Activated CD8-positive, alpha-beta memory T cell treated with anti-CD3 and anti-CD28 coated beads for 36 hours (primary cell): ENCODE measurements around the gene AOAH. TPM values are rescaled to one million over a fixed set of nuclear protein-coding genes. Genes with fewer than 3 reads are reported as not detected.

Experiments used
- CTCF ChIA-PET: fragments of 350-600 bp; sonication (Branson Sonifier 250); formaldehyde crosslinking; loops from one replicate; lab custom pipeline; 2021; ENCODE audit warnings: antibody characterized with exemption; lab: Charles Lee
- POLR2A ChIA-PET: fragments of 350-600 bp; sonication (Branson Sonifier 250); formaldehyde crosslinking; loops from one replicate; lab custom pipeline; 2021; ENCODE audit warnings: antibody characterized with exemption; lab: Charles Lee
- total RNA-seq, 2 experiments: library from RNA; stranded (reverse); gene quantifications; one replicate each; pipeline ENCODE4 v1.2.3, GENCODE V29; 2021

The AOAH gene
- total RNA-seq, 2 experiments from 2014 or later = 17.4 to 22.5 TPM

DNA sequence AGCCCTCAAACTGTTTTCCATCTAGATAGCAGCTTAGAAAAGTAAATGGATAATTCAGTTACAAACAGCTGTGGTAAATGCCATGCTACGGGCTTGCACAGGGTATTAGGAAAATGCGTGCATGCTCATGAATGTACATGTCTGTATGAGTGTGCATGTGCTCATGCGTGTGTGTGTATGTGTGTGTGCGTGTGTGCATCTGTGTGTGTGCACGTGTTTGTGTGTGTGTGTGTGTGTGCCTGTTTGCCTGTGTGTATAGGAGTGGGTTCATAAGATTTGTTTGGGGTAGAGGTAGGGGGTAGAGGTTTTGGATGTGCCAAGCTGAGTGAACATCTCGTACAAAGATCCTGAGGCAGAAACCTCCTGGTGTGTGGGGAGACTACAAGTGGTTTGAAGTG lies 52.9 kb downstream of the AOAH start:
- POLR2A ChIA-PET = no interaction called here

DNA sequence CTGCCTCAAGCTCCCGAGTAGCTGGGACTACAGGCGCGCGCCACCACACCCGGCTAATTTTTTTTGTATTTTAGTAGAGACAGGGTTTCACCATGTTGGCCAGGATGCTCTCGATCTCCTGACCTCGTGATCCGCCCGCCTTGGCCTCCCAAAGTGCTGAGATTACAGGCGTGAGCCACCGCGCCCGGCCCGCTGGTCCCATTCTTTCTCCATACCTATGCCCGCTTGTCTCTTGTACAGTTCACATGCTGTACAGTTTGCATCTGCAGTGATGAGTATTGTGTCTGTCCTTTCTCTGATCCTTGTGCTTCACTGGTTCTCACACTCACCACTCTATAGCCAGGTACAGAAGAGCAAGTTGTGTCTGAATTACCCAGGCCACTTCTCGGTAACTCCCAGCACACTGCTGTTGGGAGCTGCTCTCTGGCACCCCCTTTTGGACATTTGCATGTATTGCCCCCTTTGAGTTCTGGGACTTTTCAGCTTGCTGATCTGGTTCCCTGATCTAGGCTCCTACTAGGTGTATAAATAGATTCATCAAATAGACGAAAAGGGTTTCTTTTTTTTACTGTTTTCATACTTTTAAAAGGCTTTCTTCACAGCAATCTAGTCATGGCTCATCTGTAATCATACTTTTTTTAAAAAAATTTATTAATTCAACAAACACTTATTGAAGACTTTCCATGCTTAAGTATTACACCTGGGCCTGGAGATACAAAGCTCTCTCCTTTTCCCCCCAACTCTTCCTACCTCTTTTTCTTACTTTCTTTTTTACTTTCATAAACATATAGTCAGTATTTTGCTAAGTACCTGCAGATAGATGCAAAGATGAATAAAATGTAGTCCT lies 53.5 kb downstream of the AOAH start:
- POLR2A ChIA-PET = interaction anchor here (1.5 kb wide), 1 partner anchor 56 kb away, joined by 10 read pairs; no protein-coding TSS in a partner anchor

More for the DNA sequence above, 52.9 kb downstream of the AOAH start:
- CTCF ChIA-PET = interaction anchor here (0.7 to 4.9 kb wide), 13 partner anchors 10 to 511 kb away, joined by 3 to 29 read pairs (median 3); no protein-coding TSS in a partner anchor

DNA sequence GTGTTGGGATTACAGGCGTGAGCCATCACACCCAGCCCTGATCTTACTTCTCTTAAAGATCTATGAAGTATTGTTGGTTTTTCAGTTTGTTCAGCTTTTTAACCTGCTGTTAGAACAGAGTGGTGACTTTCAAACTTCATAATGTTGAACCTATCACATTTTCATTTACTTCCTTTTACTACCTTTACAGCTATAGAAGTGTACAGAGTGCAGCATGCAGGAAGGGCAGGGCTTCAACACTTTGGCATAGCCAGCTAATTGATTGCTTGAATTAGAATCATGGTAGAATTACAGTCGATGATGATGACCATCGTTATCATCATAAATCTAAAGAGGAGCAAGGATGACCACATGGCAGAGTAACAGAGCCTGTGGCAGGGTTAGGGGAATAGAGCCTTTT lies 55.5 kb downstream of the AOAH start:
- CTCF ChIA-PET = interaction anchor here (0.8 to 4.9 kb wide), 3 partner anchors 23 to 180 kb away, joined by 3 to 29 read pairs (median 3); no protein-coding TSS in a partner anchor
- POLR2A ChIA-PET = no interaction called here

More for the DNA sequence above, 53.5 kb downstream of the AOAH start:
- CTCF ChIA-PET = interaction anchor here (0.7 to 4.9 kb wide), 15 partner anchors 11 to 511 kb away, joined by 3 to 29 read pairs (median 3); no protein-coding TSS in a partner anchor

DNA sequence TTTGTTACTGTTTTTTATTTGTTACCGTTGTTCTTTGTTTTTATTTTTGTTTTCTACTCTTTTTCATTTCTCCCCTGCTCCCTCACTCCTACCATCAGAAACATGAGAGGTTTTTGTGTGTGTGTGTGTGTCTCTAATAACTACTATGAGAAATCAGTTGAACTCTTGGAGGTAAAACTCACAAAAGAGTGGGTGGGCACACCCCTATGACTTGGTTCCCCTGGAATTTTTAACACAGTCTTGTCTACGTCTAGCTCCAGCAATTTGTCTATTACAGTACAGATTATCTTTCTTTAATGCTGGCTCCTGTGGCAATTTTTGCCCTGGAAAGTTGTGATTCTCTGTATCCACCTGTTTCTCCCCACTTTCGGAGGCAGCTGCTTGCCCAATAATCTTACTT lies 56.2 kb downstream of the AOAH start:
- ChIA-PET CTCF (interaction anchor here (1.0 kb wide), 1 partner anchor 66 kb away, joined by 3 read pairs; no protein-coding TSS in a partner anchor), POLR2A (no interaction called here)

DNA sequence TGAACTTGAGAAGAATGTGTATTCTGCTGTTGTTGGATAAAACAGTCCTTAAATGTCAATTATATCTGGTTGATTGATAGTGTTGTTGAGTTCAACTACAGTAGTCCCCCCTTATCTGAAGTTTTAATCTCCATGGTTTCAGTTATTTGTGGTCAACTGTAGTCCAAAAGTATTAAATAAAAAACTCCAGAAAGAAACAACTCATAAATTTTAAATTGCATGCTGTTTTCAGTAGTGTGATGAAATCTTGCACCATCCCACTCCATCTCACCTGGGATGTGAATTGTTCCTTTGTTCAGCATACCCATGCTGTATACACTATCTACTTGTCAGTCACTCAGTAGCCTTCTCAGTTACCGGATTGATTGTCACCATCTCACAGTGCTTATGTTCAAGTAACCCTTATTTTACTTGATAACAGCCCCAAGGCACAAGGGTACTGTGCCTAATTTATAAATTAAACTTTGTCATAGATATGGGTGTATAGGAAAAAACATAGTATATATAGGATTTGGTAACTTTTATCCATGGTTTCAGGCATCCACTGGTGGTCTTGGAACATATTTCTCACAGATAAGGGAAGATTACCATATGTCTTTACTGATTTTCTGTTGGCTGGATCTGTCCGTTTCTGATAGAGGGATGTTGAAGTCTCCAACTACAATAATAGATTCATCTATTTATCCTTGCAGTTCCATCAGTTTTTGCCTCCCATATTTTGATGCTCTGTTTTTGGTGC lies 57.1 kb downstream of the AOAH start:
- ChIA-PET CTCF (no interaction called here), POLR2A (no interaction called here)

DNA sequence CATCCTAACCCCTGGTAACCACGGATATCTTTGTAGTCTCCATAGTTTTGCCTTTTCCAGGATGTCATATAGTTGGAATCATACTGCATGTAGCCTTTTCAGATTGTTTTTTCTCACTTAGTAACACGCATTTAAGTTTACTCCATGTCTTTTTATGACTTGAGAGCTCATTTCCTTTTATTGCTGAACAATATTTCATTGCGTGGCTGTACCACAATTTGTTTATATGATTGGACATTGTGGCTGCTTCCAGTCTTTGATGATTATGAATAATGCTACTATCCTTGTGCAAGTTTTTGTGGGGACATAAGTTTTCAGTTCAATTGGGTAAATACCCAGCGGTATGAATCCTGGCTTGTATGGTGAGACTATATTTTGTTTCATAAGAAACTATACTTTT lies 60.8 kb downstream of the AOAH start:
- POLR2A ChIA-PET = no interaction called here

DNA sequence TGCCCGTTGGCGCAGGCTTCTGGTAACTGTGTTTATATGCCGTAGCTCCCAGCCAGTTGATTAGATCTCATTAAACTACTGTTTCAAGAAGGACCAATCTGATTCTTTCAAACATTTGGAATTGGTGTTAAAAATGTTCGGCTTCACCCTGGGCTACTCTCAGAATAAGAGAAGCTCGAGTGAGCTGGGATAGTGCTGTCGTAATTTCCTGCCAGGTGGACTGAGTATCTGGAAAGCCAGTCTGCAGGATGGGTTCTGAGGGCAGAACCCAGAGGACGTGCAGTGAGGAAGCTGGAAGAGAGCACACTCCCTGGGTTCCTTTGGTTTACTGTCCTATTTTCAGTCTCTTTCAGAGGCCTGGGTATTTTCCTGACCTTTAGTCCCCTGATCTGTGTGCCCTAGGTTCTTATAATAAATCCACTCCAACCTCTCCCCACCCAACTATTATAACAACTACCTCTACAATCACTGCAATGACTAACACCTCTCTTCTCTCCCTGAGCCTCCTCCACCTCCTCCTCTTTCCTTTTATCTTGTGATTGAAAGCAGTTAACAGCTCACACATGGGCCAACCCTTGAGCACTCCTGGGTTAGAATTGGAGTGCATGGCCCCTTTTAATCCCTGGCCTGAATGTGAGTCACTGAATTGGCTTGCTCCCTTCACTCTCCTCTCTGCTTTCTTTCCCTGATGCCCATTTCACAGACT lies 63.0 kb downstream of the AOAH start:
- CTCF ChIA-PET = no interaction called here

More for the DNA sequence above, 60.8 kb downstream of the AOAH start:
- CTCF ChIA-PET = no interaction called here

DNA sequence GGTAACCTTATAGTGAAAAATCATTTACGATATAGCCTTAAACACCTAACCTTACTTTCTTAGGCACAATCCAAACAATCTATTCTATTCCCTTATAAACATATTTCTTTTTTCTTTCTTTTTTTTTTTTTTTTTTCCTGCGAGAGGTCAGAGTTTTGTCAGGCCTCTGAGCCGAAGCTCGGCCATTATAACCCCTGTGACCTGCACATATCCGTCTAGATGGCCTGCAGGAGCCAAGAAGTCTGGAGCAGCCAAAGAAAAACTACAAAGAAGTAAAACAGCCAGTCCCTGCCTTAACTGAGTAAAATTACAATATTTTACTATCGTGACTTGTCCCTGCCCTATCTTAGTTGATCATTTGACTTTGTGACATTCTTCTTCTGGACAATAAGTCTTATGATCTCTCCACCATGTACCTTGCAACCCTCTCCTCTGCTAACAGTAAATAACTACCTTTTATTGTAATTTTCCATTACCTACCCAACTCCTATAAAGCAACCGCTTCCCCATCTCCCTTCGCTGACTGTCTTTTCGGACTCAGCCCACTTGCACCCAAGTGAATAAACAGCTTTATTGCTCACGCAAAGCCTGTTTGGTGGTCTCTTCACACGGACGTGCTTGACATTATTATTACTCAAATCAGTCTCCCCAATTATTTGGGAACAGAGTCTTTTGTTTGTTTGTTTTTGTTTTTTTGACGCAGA lies 64.5 kb downstream of the AOAH start:
- ChIA-PET POLR2A (no interaction called here), CTCF (interaction anchor here (2.7 kb wide), 1 partner anchor 11 kb away, joined by 14 read pairs; no protein-coding TSS in a partner anchor)

More for the DNA sequence above, 63.0 kb downstream of the AOAH start:
- POLR2A ChIA-PET = interaction anchor here (0.6 kb wide), 1 partner anchor 95 kb away, joined by 3 read pairs; no protein-coding TSS in a partner anchor

DNA sequence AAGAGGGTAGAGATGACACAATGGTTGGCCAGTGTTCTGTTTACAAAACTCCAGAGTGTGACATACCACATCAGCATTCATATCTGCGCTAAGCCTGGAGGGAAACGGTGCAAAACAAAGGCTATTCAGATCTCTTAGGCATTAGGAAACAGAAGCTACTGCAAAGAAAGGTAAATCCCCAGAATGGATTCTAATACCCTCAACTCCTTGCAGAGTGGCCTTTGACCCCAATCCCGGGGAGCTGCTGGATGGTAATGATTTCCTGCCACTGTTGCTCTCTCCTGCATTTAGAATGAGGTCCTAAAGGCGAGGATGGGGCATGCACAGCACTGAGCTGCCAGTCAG lies 65.2 kb downstream of the AOAH start:
- POLR2A ChIA-PET = no interaction called here

DNA sequence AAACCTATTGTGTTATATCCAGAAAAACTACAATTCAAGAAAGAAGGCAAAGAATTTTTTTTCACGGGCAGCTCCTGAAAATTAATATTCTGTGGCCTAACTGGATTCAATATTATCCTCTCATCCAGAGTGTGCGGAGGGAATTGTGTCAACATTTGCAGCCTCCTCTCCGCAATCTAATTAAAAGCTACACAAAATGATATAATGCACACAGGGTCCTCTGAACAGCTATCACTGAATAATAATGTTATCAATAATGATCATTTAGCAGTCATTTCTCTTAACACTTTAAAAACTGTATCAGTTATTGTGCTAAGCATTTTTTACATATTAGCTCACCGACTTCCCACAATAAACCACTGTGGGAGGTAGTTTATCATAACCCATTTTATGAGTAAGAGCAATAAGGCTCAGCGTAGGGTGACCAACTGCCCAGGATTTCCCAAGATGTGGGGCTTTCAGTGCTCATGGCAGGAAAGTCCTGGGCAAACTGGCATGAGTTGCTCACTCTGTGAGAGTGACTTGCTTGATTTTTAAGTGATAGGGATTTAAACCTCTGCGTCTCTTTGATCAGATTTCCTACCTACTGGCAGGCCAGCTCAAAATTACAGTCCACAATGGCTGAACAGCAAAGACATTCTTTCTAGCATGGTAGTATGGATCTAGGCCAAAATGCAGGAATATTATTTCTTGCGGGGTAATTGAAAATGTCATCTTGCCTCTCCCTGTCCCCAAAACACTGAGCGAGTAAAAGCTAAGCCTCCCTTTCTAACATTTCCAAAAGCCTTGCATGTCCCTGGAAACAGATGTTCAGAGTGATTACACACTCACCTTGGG lies 65.7 kb downstream of the AOAH start:
- ChIA-PET CTCF (interaction anchor here (0.6 to 2.7 kb wide), 4 partner anchors 12 to 263 kb away, joined by 3 to 14 read pairs (median 4); no protein-coding TSS in a partner anchor), POLR2A (no interaction called here)

More for the DNA sequence above, 65.2 kb downstream of the AOAH start:
- CTCF ChIA-PET = interaction anchor here (1.1 to 2.7 kb wide), 2 partner anchors 11 to 183 kb away, joined by 3 to 14 read pairs; no protein-coding TSS in a partner anchor

DNA sequence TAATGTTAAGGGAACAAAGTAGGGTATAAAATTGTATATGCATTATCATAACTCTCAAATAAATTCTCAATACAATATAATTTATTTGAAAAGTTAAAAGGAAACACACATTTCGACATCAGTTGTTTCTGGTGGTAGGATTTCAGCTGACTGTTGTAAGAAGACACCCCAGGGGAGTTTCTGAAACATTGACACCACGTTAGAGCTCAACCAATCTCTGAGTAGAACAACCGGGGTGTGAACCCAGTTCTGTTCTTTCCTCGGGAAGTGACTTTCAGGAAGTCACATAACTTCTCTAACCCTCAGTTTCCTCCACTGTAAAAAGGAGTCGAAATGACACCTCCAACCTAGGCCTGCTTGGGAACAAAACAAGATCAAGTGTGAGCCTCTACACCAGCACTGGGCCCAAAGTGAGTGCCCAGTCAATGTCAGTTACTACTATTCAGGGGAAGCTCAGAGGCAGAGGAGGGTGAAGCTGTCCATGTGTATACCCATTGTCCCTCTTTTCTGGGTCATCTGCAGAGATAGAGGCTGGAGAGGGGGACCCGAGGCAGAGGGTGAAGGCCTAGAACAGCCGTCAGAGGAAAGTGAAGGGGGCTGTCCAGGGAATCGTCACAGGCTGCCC lies 67.1 kb downstream of the AOAH start:
- POLR2A ChIA-PET = no interaction called here
- CTCF ChIA-PET = interaction anchor here (1.1 to 2.7 kb wide), 2 partner anchors 13 to 69 kb away, joined by 3 to 14 read pairs; no protein-coding TSS in a partner anchor

DNA sequence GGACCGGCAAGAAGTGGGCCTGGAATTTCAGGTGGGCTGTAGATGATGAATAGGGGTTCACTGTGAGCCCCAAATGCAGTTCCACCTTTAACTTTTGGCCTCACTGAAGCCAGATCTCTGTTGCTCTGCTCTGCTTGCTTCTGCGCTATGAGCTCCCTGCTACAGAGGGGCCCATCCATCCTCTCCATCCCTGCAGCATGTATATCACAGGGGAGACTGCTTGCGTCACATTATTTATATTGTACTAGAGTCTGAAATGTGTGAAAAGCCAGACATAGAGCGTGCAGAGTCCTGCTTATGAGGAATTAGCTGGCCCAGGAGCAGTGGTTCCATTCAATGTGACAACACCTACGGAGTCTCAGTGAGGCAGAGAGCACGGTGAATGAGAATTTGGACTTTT lies 69.9 kb downstream of the AOAH start:
- POLR2A ChIA-PET = no interaction called here
- CTCF ChIA-PET = interaction anchor here (1.6 kb wide), 1 partner anchor 24 kb away, joined by 3 read pairs; no protein-coding TSS in a partner anchor

DNA sequence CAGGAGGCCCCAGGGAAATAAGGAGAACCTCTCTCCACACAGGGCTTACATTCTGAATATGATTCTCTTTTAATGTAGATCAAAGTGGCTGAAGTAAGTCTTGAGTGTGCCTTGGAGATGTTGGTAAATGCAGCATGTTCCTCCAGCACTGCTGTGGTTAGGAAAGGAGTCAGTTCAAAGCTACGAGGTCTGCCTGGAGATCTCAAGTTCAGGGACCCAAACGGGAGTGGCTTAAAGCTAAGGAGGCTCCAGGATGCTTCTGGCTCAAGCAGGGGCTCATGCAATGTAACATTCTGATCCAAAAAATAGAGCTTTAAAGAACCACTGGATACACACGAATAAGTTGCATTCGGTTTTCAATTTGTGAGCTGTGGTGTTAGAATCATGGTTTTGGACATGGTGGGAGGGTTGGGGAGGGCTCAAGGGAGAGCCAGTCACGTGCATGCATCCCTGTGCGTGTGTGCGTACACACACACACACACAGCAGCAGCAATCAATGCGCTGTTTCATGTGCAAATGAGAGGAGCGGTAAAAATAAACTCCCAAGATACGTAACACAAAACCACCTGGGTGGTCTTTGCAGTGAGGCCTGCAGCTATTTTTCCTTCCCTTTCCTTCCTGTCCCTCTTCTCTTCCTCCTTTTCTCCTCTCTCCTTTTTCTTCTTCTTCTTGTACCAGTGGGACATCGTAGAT lies 70.5 kb downstream of the AOAH start:
- CTCF ChIA-PET = interaction anchor here (1.6 kb wide), 1 partner anchor 24 kb away, joined by 3 read pairs; no protein-coding TSS in a partner anchor

DNA sequence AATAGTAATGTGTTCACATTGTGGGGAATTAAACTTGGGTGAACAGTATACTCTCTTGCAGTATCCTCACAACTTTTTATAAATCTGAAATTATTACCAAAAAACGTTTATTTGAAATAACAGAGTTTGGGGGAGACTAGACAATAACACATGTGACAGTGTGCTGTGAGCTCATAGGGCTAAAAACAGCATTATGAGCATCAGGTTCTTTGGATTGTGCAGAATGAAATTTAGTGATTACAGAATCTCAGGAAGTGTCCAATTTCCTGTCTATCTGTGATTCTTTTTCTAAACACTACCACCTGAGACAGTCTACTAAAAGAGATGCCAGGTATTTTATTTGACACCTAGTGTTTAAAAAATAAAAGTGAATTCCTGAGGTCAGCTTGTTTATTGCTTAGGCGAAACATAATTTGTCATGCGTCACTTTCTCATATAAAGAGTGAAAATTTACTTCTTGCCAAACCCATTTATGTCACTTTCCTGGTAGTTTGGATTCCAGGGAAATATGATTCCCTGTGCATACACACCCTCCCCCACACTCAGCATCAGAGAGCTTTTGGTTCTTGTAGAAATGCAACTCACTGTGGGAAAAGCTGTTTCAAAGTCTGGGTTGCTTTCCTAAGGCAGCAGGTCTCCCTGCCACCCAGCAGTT lies 71.2 kb downstream of the AOAH start:
- ChIA-PET CTCF (interaction anchor here (1.6 kb wide), 1 partner anchor 25 kb away, joined by 3 read pairs; no protein-coding TSS in a partner anchor), POLR2A (no interaction called here)

More for the DNA sequence above, 70.5 kb downstream of the AOAH start:
- POLR2A ChIA-PET = no interaction called here

DNA sequence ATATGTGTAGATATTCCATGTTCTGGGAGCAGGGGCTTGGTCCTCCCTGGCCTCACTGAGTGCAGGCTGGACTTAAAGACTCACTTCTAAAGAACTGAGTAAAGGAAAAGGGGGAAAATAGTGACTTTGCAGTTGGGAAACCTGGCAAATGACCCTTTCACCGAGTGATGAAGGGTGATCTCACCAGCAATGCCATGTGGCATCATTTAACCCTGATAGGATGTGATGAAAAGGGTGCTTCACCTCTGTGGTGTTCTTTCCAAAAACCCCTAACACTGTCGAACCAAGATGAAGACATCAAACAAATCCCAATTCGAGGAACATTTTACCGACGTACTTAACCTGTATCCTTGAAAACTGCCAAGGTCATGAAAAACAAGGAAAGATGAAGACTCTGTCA lies 71.9 kb downstream of the AOAH start:
- POLR2A ChIA-PET = no interaction called here
- CTCF ChIA-PET = interaction anchor here (0.9 kb wide), 1 partner anchor 19 kb away, joined by 3 read pairs; no protein-coding TSS in a partner anchor
